ENCODE results near the gene DNAI1. TPM values are rescaled to one million over a fixed set of nuclear protein-coding genes. Genes with fewer than 3 reads are reported as not detected.

DNAI1 gene
- total RNA-seq, 2 donors from 2014 or later = not detected

- Histone ChIP-seq H3K27ac (no peak overlapping the region), H3K9ac (ENCODE audit: low read depth in 2 of 2, low read length in 2 of 2) (no peak overlapping the region), H3K9me3 (no peaks in the 10 kb centered on the region), H3K36me3 (no peaks in the 10 kb centered on the region), H3K4me3 (no peak overlapping the region), H3K27me3 (no peaks in the 10 kb centered on the region), H3K4me1 (no peaks in the 10 kb centered on the region)
- intact Hi-C loops (cut with DNase I) = no loop called here
- no peak for TF ChIP-seq CTCF (IDR thresholded peaks at IDR 0.05)
- DNase-seq = no peak
Measured at GRCh38 chr9:34458959-34459340, 345 bp downstream of the DNAI1 start.

- Histone ChIP-seq H3K9me3 (no peaks in the 10 kb centered on the region), H3K4me3 (no peak overlapping the region)
Measured at GRCh38 chr9:34459356-34459755, 751 bp downstream of the DNAI1 start.

GRCh38 chr9:34459941-34460340, 1.3 kb downstream of the DNAI1 start:
- Histone ChIP-seq H3K4me1 (no peaks in the 10 kb centered on the region), H3K9me3 (no peaks in the 10 kb centered on the region), H3K4me3 (no peak overlapping the region), H3K36me3 (no peaks in the 10 kb centered on the region), H3K27ac (no peak overlapping the region), H3K9ac (ENCODE audit: low read depth in 2 of 2, low read length in 2 of 2) (no peak overlapping the region), H3K27me3 (no peaks in the 10 kb centered on the region)
- intact Hi-C loops (cut with DNase I) = no loop called here
- DNase-seq = no peak
- no peak for TF ChIP-seq CTCF (IDR thresholded peaks at IDR 0.05)

More at GRCh38 chr9:34459356-34459755, 751 bp downstream of the DNAI1 start:
- H3K27ac ChIP-seq = no peak overlapping the region
- H3K36me3 ChIP-seq = no peaks in the 10 kb centered on the region
- H3K9ac ChIP-seq (ENCODE audit: low read depth in 2 of 2, low read length in 2 of 2) = no peak overlapping the region
- intact Hi-C loops (cut with DNase I) = no loop called here
- no peak for TF ChIP-seq CTCF (IDR thresholded peaks at IDR 0.05)
- H3K4me1 ChIP-seq = no peaks in the 10 kb centered on the region
- H3K27me3 ChIP-seq = no peaks in the 10 kb centered on the region
- DNase-seq = no peak

- no peak for DNase-seq
- intact Hi-C loops (cut with DNase I) = no loop called here
- Histone ChIP-seq H3K4me3 (no peak overlapping the region), H3K4me1 (no peaks in the 10 kb centered on the region), H3K9me3 (no peaks in the 10 kb centered on the region), H3K9ac (ENCODE audit: low read depth in 2 of 2, low read length in 2 of 2) (no peak overlapping the region), H3K36me3 (no peaks in the 10 kb centered on the region), H3K27ac (no peak overlapping the region), H3K27me3 (no peaks in the 10 kb centered on the region)
- TF ChIP-seq CTCF (IDR thresholded peaks at IDR 0.05) = no peak
Measured at GRCh38 chr9:34463098-34463900, 4.7 kb downstream of the DNAI1 start.

GRCh38 chr9:34463901-34464232, 5.3 kb downstream of the DNAI1 start:
- no peak overlapping the region for H3K4me3 ChIP-seq
- H3K36me3 ChIP-seq = no peaks in the 10 kb centered on the region
- no peak overlapping the region for H3K27ac ChIP-seq
- no peaks in the 10 kb centered on the region for H3K27me3 ChIP-seq
- no peaks in the 10 kb centered on the region for H3K9me3 ChIP-seq
- H3K9ac ChIP-seq (ENCODE audit: low read depth in 2 of 2, low read length in 2 of 2) = no peak overlapping the region
- no peak for DNase-seq
- no peak for TF ChIP-seq CTCF (IDR thresholded peaks at IDR 0.05)
- H3K4me1 ChIP-seq = no peaks in the 10 kb centered on the region
- intact Hi-C loops (cut with DNase I) = no loop called here
